Measurements from ENCODE around the gene NHS.

DNA sequence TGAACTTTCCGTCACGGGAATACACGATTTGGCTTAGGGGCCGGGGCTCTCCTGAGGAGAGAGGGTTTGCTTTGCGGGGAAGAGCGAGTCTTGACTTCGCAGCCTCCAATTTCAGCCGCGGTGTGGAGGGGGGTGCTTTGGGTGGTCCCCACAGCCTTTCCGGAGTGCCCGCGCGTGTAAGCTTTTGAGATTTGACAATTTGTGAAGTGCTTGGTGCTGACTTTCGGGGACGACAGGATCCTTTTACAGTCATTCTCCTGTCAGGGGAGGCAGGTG, 362.6 kb downstream of the NHS start:
- TF ChIP-seq CTCF (IDR thresholded peaks at IDR 0.05) (no peak), POLR2A (IDR thresholded peaks at IDR 0.05) (no peak)
